HUES64 (cell line): ENCODE data around the gene TMEM240.
A peak's percentile ranks its signal among the peaks of the same experiment; 100 is the strongest.
"Not testable (repeated sequence)": the region's sequence is repeated elsewhere in the genome, so short reads cannot be mapped to it uniquely, and the experiment has no call there.

Experiments
- H3K27ac ChIP-seq: 2 replicates; pipeline ENCODE4 v1.7.0; 2013; ENCODE audit warnings: low read depth, low read length, inconsistent platforms
- H3K27me3 ChIP-seq: 2 replicates; pipeline ENCODE4 v1.6.1; 2013; ENCODE audit warnings: mild to moderate bottlenecking, low read length; ENCODE audit not compliant: insufficient read depth
- H3K36me3 ChIP-seq: 2 replicates; pipeline ENCODE4 v1.6.1; 2013; ENCODE audit warnings: mild to moderate bottlenecking, low read length; ENCODE audit not compliant: insufficient read depth
- H3K4me1 ChIP-seq: 2 replicates; pipeline ENCODE4 v1.6.1; 2013; ENCODE audit warnings: mild to moderate bottlenecking, low read length, moderate library complexity; ENCODE audit not compliant: insufficient read depth
- H3K4me3 ChIP-seq: 2 replicates; pipeline ENCODE4 v1.5.1; 2013; ENCODE audit warnings: mild to moderate bottlenecking, low read length, moderate library complexity
- H3K9ac ChIP-seq: 2 replicates; pipeline ENCODE4 v1.6.1; 2013; ENCODE audit warnings: mild to moderate bottlenecking, low read depth, low read length
- H3K9me3 ChIP-seq: 2 replicates; pipeline ENCODE4 v1.6.1; 2013; ENCODE audit warnings: low read depth, low read length; ENCODE audit not compliant: insufficient read depth
- WGBS: fragments of 150-250, 120-280 bp; methylation state at CpG from one replicate; pipeline ENCODE4 v1.1.7; 2013; ENCODE audit warnings: missing lambda C conversion rate; 5-methylcytosine and 5-hydroxymethylcytosine counted together

TMEM240 gene

DNA sequence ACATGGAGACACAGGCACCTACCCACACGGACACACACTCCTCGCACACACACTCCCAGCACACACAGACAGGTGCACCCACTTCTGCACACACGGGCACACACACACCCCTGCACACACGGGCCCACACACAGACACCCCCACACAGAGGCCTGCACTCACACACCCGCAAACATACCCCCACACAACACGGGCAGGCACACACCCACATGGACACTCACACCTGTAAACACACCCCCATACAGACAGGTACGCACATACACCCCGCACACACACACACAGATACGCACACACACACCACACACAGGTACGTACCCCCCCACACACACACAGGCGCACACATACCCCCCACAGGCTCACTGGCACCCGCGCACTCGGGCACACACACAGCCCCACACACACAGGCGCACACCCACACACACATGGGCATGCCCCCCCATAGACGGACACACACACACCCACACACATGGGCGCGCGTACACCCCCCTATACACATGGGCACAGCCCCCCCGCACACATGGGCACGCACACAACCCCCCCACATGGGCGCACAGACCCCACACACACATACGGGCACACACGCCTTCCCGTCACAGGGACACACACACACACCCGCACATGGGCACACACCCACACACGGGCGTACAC lies 22.3 kb downstream of the TMEM240 start:
- H3K36me3 ChIP-seq = peaks cover 34% of the 10 kb centered on the region
- H3K9ac ChIP-seq = no peak overlapping the region
- H3K4me3 ChIP-seq = no peak overlapping the region
- no peaks in the 10 kb centered on the region for H3K27me3 ChIP-seq
- H3K9me3 ChIP-seq = no peaks in the 10 kb centered on the region
- WGBS = 97% methylated on average over 24 of the region's 28 CpGs
- no peak overlapping the region for H3K27ac ChIP-seq
- H3K4me1 ChIP-seq = no peaks in the 10 kb centered on the region

DNA sequence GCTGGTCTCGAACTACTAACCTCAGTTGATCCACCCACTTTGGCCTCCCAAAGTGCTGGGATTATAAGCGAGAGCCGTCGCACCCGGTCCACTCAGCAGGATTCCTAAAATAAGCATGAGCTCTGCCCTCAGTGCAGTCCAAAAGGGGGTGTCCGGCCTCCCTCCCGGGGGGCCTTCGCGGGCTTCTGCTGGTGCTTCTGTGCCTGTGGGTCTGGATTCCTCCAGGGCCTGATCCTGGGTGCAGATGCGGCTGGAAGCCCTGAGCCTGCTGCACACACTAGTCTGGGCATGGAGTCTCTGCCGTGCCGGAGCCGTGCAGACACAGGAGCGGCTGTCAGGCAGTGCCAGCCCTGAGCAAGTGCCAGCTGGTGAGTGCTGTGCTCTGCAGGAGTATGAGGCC lies 23.5 kb downstream of the TMEM240 start:
- H3K4me3 ChIP-seq, H3K4me1 ChIP-seq, H3K9me3 ChIP-seq, H3K27me3 ChIP-seq, H3K27ac ChIP-seq, H3K9ac ChIP-seq: not testable (repeated sequence)
- WGBS = 97% methylated on average over 14 of the region's 14 CpGs
- H3K36me3 ChIP-seq = peaks cover 33% of the 10 kb centered on the region

- 93% methylated on average over 11 of the region's 16 CpGs for WGBS
- not testable (repeated sequence) for H3K4me1 ChIP-seq, H3K27ac ChIP-seq, H3K9me3 ChIP-seq, H3K9ac ChIP-seq, H3K4me3 ChIP-seq, H3K27me3 ChIP-seq
- peaks cover 20% of the 10 kb centered on the region for H3K36me3 ChIP-seq
Measured at GRCh38 chr1:1514376-1514775, 26.0 kb downstream of the TMEM240 start.

DNA sequence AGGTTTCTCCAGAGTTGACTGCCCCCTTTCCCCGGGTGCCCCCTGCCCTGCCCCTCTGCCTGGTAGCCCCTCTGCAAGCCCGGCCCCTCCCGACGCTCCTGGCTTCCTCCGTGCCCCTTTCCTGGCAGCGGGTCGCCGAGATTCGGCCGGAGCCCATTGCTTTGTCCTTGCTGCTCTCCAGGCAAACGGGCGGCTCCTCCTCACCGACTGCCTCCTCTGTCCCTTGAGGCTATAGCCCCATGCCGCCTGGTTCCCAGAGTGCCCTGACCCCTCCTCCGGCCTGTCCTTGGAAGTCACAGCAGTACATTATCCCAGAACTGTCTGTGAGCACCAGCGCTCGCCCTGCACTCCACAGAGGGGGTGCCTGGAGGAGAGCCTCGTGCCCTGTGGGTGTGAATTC lies 26.7 kb downstream of the TMEM240 start:
- H3K9ac ChIP-seq, H3K9me3 ChIP-seq, H3K4me1 ChIP-seq, H3K27me3 ChIP-seq, H3K4me3 ChIP-seq, H3K27ac ChIP-seq: not testable (repeated sequence)
- peaks cover 19% of the 10 kb centered on the region for H3K36me3 ChIP-seq
- 86% methylated on average over 13 of the region's 18 CpGs for WGBS

- H3K36me3 ChIP-seq, H3K4me1 ChIP-seq, H3K9me3 ChIP-seq, H3K27me3 ChIP-seq, H3K27ac ChIP-seq: not testable (repeated sequence)
- WGBS = under 1% methylated on average over 42 of the region's 52 CpGs
- Histone ChIP-seq H3K9ac (peak overlapping the region; percentile 57; the same call in 1 of the 2 replicates), H3K4me3 (peak overlapping the region; percentile 86)
Measured at GRCh38 chr1:1512425-1512824, 28.0 kb downstream of the TMEM240 start.

GRCh38 chr1:1511533-1512285 lies 28.7 kb downstream of the TMEM240 start, which contains the start of gene ATAD3A:
ATAD3A (plus strand) TSS chr1:1512162; CDS start chr1:1512269, 107 bp downstream.
- Histone ChIP-seq H3K9me3 (no peaks in the 10 kb centered on the region), H3K4me3 (peak within 1 kb of the TSS; percentile 86), H3K27ac (peak within 1 kb of the TSS; percentile 86), H3K27me3 (no peaks in the 10 kb centered on the region), H3K9ac (peak within 1 kb of the TSS; percentile 93), H3K36me3 (peaks cover 6% of the 10 kb centered on the region), H3K4me1 (no peaks in the 10 kb centered on the region)
- under 1% methylated on average over 99 of the region's 99 CpGs for WGBS

GRCh38 chr1:1510912-1511532 lies 29.4 kb downstream of the TMEM240 start:
- H3K36me3 ChIP-seq = peaks cover 4% of the 10 kb centered on the region
- H3K27ac ChIP-seq = peak overlapping the region; percentile 86
- 17% methylated on average over 16 of the region's 17 CpGs for WGBS
- H3K27me3 ChIP-seq = no peaks in the 10 kb centered on the region
- H3K4me3 ChIP-seq = peak overlapping the region; percentile 86
- no peaks in the 10 kb centered on the region for H3K4me1 ChIP-seq
- no peaks in the 10 kb centered on the region for H3K9me3 ChIP-seq
- peak overlapping the region; percentile 93 for H3K9ac ChIP-seq

DNA sequence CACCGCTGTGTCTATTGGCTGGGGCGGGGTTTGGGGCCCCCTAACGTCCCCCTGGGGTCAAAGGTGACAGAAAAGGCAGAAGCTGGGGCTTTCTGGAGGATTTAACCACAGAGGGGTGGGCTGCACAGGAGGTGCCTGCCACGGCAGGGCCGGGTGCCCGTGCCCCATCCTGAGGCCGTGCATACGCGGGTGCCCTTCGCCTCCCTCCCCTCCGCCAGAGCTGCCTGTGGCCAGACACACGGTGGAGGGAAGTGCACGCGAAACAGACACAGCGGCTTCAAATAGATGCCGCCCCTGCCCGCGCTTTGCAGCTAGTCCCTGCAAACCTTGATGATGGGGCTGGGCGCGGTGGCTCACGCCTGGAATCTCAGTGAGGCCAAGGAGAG lies 31.0 kb downstream of the TMEM240 start:
- not testable (repeated sequence) for H3K36me3 ChIP-seq, H3K4me1 ChIP-seq, H3K9me3 ChIP-seq, H3K4me3 ChIP-seq, H3K27ac ChIP-seq, H3K9ac ChIP-seq, H3K27me3 ChIP-seq
- 92% methylated on average over 17 of the region's 21 CpGs for WGBS

GRCh38 chr1:1508775-1509464 lies 31.5 kb downstream of the TMEM240 start:
- H3K27me3 ChIP-seq, H3K27ac ChIP-seq, H3K9ac ChIP-seq, H3K4me3 ChIP-seq, H3K9me3 ChIP-seq, H3K4me1 ChIP-seq, H3K36me3 ChIP-seq: not testable (repeated sequence)
- 91% methylated on average over 23 of the region's 34 CpGs for WGBS

- no peaks in the 10 kb centered on the region for H3K36me3 ChIP-seq
- 94% methylated on average over 4 of the region's 4 CpGs for WGBS
- H3K9me3 ChIP-seq = no peaks in the 10 kb centered on the region
- H3K27me3 ChIP-seq = no peaks in the 10 kb centered on the region
- H3K4me3 ChIP-seq = no peak overlapping the region
- H3K9ac ChIP-seq = no peak overlapping the region
- H3K4me1 ChIP-seq = no peaks in the 10 kb centered on the region
- no peak overlapping the region for H3K27ac ChIP-seq
Measured at GRCh38 chr1:1507305-1507704, 33.1 kb downstream of the TMEM240 start.

GRCh38 chr1:1505801-1506200 lies 34.6 kb downstream of the TMEM240 start:
- not testable (repeated sequence) for H3K9ac ChIP-seq
- 98% methylated on average over 5 of the region's 5 CpGs for WGBS

More at GRCh38 chr1:1505801-1506200, 34.6 kb downstream of the TMEM240 start:
- not testable (repeated sequence) for H3K27ac ChIP-seq, H3K4me3 ChIP-seq, H3K9me3 ChIP-seq, H3K27me3 ChIP-seq, H3K36me3 ChIP-seq, H3K4me1 ChIP-seq
